ENCODE results near the gene OBSCN. TPM values are rescaled to one million over a fixed set of nuclear protein-coding genes. Genes with fewer than 3 reads are reported as not detected.

Gene OBSCN, protein sequence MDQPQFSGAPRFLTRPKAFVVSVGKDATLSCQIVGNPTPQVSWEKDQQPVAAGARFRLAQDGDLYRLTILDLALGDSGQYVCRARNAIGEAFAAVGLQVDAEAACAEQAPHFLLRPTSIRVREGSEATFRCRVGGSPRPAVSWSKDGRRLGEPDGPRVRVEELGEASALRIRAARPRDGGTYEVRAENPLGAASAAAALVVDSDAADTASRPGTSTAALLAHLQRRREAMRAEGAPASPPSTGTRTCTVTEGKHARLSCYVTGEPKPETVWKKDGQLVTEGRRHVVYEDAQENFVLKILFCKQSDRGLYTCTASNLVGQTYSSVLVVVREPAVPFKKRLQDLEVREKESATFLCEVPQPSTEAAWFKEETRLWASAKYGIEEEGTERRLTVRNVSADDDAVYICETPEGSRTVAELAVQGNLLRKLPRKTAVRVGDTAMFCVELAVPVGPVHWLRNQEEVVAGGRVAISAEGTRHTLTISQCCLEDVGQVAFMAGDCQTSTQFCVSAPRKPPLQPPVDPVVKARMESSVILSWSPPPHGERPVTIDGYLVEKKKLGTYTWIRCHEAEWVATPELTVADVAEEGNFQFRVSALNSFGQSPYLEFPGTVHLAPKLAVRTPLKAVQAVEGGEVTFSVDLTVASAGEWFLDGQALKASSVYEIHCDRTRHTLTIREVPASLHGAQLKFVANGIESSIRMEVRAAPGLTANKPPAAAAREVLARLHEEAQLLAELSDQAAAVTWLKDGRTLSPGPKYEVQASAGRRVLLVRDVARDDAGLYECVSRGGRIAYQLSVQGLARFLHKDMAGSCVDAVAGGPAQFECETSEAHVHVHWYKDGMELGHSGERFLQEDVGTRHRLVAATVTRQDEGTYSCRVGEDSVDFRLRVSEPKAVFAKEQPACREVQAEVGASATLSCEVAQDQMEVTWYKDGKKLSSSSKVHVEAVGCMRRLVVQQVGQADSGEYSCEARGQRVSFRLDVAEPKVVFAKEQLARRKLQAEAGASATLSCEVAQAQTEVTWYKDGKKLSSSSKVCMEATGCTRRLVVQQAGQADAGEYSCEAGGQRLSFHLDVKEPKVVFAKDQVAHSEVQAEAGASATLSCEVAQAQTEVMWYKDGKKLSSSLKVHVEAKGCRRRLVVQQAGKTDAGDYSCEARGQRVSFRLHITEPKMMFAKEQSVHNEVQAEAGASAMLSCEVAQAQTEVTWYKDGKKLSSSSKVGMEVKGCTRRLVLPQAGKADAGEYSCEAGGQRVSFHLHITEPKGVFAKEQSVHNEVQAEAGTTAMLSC (N-terminal part only)
- total RNA-seq = 1 to 10 TPM; 3.4 to 5.7 TPM

GRCh38 chr1:228207851-228208821 lies at the start of gene OBSCN:
Gene OBSCN (plus strand): TSS chr1:228208044. CDS start chr1:228211784, 3,740 bp downstream.

GRCh38 chr1:228165372-228166169 lies 42.3 kb upstream of the OBSCN start, which contains the start of gene IBA57:
Gene IBA57 (plus strand): TSS chr1:228165804. CDS start chr1:228165817, 13 bp downstream.

GRCh38 chr1:228416217-228416933 lies 208.5 kb downstream of the OBSCN start, which contains the start of gene TRIM17:
Gene TRIM17 (minus strand): TSS chr1:228416861. CDS start chr1:228415072, 1,789 bp downstream.

Other genes with a start within 250 kb of the OBSCN start
- not detected for gene WNT3A, start 201.0 kb upstream of the OBSCN start, total RNA-seq
- gene ARF1, start 125.3 kb upstream of the OBSCN start, total RNA-seq = 100 to 1,000 TPM; 207 to 321 TPM
- gene C1orf35, start 104.7 kb upstream of the OBSCN start, total RNA-seq = 1 to 10 TPM; 5.2 to 7.3 TPM
- gene MRPL55, start 98.7 kb upstream of the OBSCN start, total RNA-seq = 10 to 100 TPM; 52.7 to 74.6 TPM
- gene GUK1, start 67.8 kb upstream of the OBSCN start, total RNA-seq = 100 to 1,000 TPM; 211 to 251 TPM
- gene GJC2, start 58.1 kb upstream of the OBSCN start, total RNA-seq = under 1 TPM; under 0.01 TPM
- 1 to 10 TPM; 1.7 to 2.4 TPM for gene IBA57, start 42.2 kb upstream of the OBSCN start, total RNA-seq
- gene TRIM11, start 198.8 kb downstream of the OBSCN start, total RNA-seq = 10 to 100 TPM; 20.0 to 23.0 TPM
- gene TRIM17, start 208.8 kb downstream of the OBSCN start, total RNA-seq = under 1 TPM; 0.67 to 0.69 TPM